Naive thymus-derived CD4-positive, alpha-beta T cell (primary cell): Measurements from ENCODE around the gene CYTH2. TPM values are rescaled to one million over a fixed set of nuclear protein-coding genes. Genes with fewer than 3 reads are reported as not detected.
A peak's percentile ranks its signal among the peaks of the same experiment; 100 is the strongest.

Experiments used
- ATAC-seq: fragments of 150-1000 bp; cut with Tn5 transposase; 2 replicates; pipeline ENCODE4 v1.10.0; 2021; ENCODE audit warnings: mild to moderate bottlenecking, moderate library complexity
- CTCF ChIA-PET: fragments of 350-600 bp; sonication (Branson Sonifier 250); formaldehyde crosslinking; loops from one replicate; lab custom pipeline; 2021; ENCODE audit warnings: antibody characterized with exemption; lab: Charles Lee
- POLR2A ChIA-PET: fragments of 350-600 bp; sonication (Branson Sonifier 250); formaldehyde crosslinking; loops from one replicate; lab custom pipeline; 2021; ENCODE audit warnings: antibody characterized with exemption, inconsistent platforms; lab: Charles Lee
- DNase-seq, 9 donors: peaks; one replicate each; pipeline versions ENCODE4 v3.0.0 to v3.0.0-alpha.2; 2020 to 2022; ENCODE audit warnings: mixed read lengths in 1 of 9
- H3K27ac ChIP-seq: one replicate; pipeline ENCODE4 v1.7.0; 2013; ENCODE audit warnings: mild to moderate bottlenecking, low read depth, low read length, moderate library complexity
- H3K27me3 ChIP-seq, 2 donors: one replicate each; pipeline ENCODE4 v1.7.0; 2013; ENCODE audit warnings: low read length in 2 of 2, mild to moderate bottlenecking in 2 of 2, moderate library complexity in 2 of 2; ENCODE audit not compliant: control insufficient read depth in 2 of 2, insufficient read depth in 2 of 2
- H3K36me3 ChIP-seq, 3 experiments: 1 replicate in 2 of 3; 2 replicates in 1 of 3; pipeline ENCODE4 v1.7.0; 2013; ENCODE audit warnings: low read length in 3 of 3, mild to moderate bottlenecking in 3 of 3, moderate library complexity in 1 of 3; ENCODE audit not compliant: insufficient read depth in 3 of 3, control insufficient read depth in 2 of 3
- H3K4me1 ChIP-seq, 2 donors: one replicate each; pipeline ENCODE4 v1.7.0; 2013; ENCODE audit warnings: low read length in 2 of 2, mild to moderate bottlenecking in 2 of 2, moderate library complexity in 1 of 2; ENCODE audit not compliant: control insufficient read depth in 2 of 2, insufficient read depth in 2 of 2
- H3K4me3 ChIP-seq: 2 replicates; pipeline ENCODE4 v1.7.0; 2013; ENCODE audit warnings: mild to moderate bottlenecking, low read length
- H3K9me3 ChIP-seq, 3 experiments: 1 replicate in 2 of 3; 2 replicates in 1 of 3; pipeline ENCODE4 v1.7.0; 2013; ENCODE audit warnings: low read length in 3 of 3; ENCODE audit not compliant: control insufficient read depth in 2 of 3
- H3K27ac Mint-ChIP-seq, 9 donors: one replicate each; pipeline ENCODE4 v1.8.0; 2020 to 2022; ENCODE audit warnings: mixed read lengths in 9 of 9, mild to moderate bottlenecking in 8 of 9, moderate library complexity in 5 of 9, inconsistent platforms in 2 of 9
- H3K27me3 Mint-ChIP-seq, 5 donors: one replicate each; pipeline ENCODE4 v1.8.0; 2021 to 2022; ENCODE audit warnings: mixed read lengths in 5 of 5, mild to moderate bottlenecking in 1 of 5
- H3K36me3 Mint-ChIP-seq, 5 donors: one replicate each; pipeline ENCODE4 v1.8.0; 2020 to 2022; ENCODE audit warnings: mixed read lengths in 5 of 5, mild to moderate bottlenecking in 3 of 5, inconsistent platforms in 1 of 5
- H3K4me1 Mint-ChIP-seq, 7 donors: one replicate each; pipeline ENCODE4 v1.8.0; 2020 to 2022; ENCODE audit warnings: mixed read lengths in 7 of 7, mild to moderate bottlenecking in 3 of 7, inconsistent platforms in 1 of 7
- H3K4me3 Mint-ChIP-seq, 10 donors: one replicate each; pipeline ENCODE4 v1.8.0; 2020 to 2022; ENCODE audit warnings: mild to moderate bottlenecking in 10 of 10, mixed read lengths in 10 of 10, moderate library complexity in 6 of 10, inconsistent platforms in 2 of 10
- H3K9me3 Mint-ChIP-seq, 11 donors: one replicate each; pipeline ENCODE4 v1.8.0; 2020 to 2022; ENCODE audit warnings: mixed read lengths in 11 of 11, mild to moderate bottlenecking in 4 of 11, inconsistent platforms in 1 of 11, moderate library complexity in 1 of 11
- intact Hi-C, 2 donors: fragments of 100-400 bp; cut with micrococcal nuclease; formaldehyde crosslinking; loops; one replicate each; pipeline ENCODE4 v1.15.1; 2023
- polyA plus RNA-seq, 2 donors: library from polyadenylated mRNA; unstranded; fragments of 300-500 nt; fragmentation: Illumina TruSeq; gene quantifications; one replicate each; pipeline ENCODE4 v1.2.3, GENCODE V29; 2021
- total RNA-seq, 6 experiments: library from RNA in 5 of 6; stranded (reverse) in 5 of 6; gene quantifications; 1 replicate in 5 of 6; 2 replicates in 1 of 6; pipeline ENCODE4 v1.2.3 and lab custom pipeline; 2021 to 2026

Gene CYTH2
- total and polyA plus RNA-seq, 7 experiments from 2014 or later = 23.6 to 82.1 (median 49.2) TPM

GRCh38 chr19:48466561-48467325 lies 2.4 kb upstream of the CYTH2 start:
- H3K4me1 ChIP-seq = peaks cover 7 to 15% of the 10 kb centered on the region in 2 donors
- POLR2A ChIA-PET = no interaction called here
- peaks cover 0 to 24% (median 0%) of the 10 kb centered on the region in 3 experiments for H3K36me3 ChIP-seq
- ATAC-seq (no peak), DNase-seq (no peak)
- CTCF ChIA-PET = interaction anchor here (0.7 to 2.1 kb wide), 2 partner anchors 23 to 141 kb away, joined by 3 to 7 read pairs; partner anchors contain the start of gene EMP3
- Mint-ChIP-seq H3K4me3 (no peak overlapping the region), H3K9me3 (no peaks in the 10 kb centered on the region), H3K36me3 (peaks cover 0 to 11% (median 4%) of the 10 kb centered on the region in 5 donors), H3K27ac (no peak overlapping the region), H3K4me1 (peaks cover 0 to 31% (median 18%) of the 10 kb centered on the region in 7 donors), H3K27me3 (no peaks in the 10 kb centered on the region)
- H3K27ac ChIP-seq = no peak overlapping the region
- H3K9me3 ChIP-seq = no peaks in the 10 kb centered on the region
- H3K27me3 ChIP-seq = no peaks in the 10 kb centered on the region
- no peak overlapping the region for H3K4me3 ChIP-seq
- intact Hi-C loops = loop anchor here (5.0 kb wide), 3 partner anchors 64 to 1176 kb away; partner anchors contain the start of genes RRAS (in 1 of the 2) and SCAF1 (in 1 of the 2)

GRCh38 chr19:48468772-48469288 lies 339 bp upstream of the CYTH2 start:
- Histone ChIP-seq H3K36me3 (peaks cover 0 to 43% (median 3%) of the 10 kb centered on the region in 3 experiments), H3K4me1 (peaks cover 7 to 15% of the 10 kb centered on the region in 2 donors), H3K4me3 (peak overlapping the region; percentile 93), H3K27me3 (no peaks in the 10 kb centered on the region), H3K9me3 (no peaks in the 10 kb centered on the region), H3K27ac (peak overlapping the region; percentile 86)
- peak overlapping the region; percentile 85 to 96 (median 90) for H3K27ac Mint-ChIP-seq
- peak; percentile 93 for ATAC-seq
- intact Hi-C loops = loop anchor here (1.0 to 5.0 kb wide), 21 partner anchors 11 to 1408 kb away; partner anchors contain the start of genes DBP (in 2 of the 2), GRWD1 (in 2 of the 2), LMTK3 (in 2 of the 2) and RPL18 (in 2 of the 2)
- ChIA-PET POLR2A (interaction anchor here (0.6 to 0.9 kb wide), 2 partner anchors 23 to 36 kb away, joined by 3 read pairs; no protein-coding TSS in a partner anchor), CTCF (no interaction called here)
- peaks cover 2 to 6% (median 4%) of the 10 kb centered on the region in 5 donors for H3K36me3 Mint-ChIP-seq
- H3K9me3 Mint-ChIP-seq = no peaks in the 10 kb centered on the region
- peaks cover 0 to 30% (median 18%) of the 10 kb centered on the region in 7 donors for H3K4me1 Mint-ChIP-seq
- H3K27me3 Mint-ChIP-seq = no peaks in the 10 kb centered on the region
- peak; percentile 93 to 100 (median 100) for DNase-seq
- peak overlapping the region; percentile 81 to 96 (median 92) for H3K4me3 Mint-ChIP-seq

- H3K27ac ChIP-seq = peak overlapping the region; percentile 86
- Mint-ChIP-seq H3K4me3 (peak overlapping the region; percentile 81 to 95 (median 91)), H3K9me3 (no peaks in the 10 kb centered on the region), H3K36me3 (peaks cover 4 to 8% (median 4%) of the 10 kb centered on the region in 5 donors), H3K27me3 (no peaks in the 10 kb centered on the region), H3K4me1 (peaks cover 0 to 34% (median 19%) of the 10 kb centered on the region in 7 donors), H3K27ac (peak overlapping the region in 7 of 9 donors; percentile 55 to 83 (median 75))
- DNase-seq (no peak), ATAC-seq (no peak)
- POLR2A ChIA-PET = interaction anchor here (0.6 to 2.2 kb wide), 5 partner anchors 10 to 148 kb away, joined by 3 to 15 read pairs (median 4); partner anchors contain the start of gene GRWD1
- H3K9me3 ChIP-seq = no peaks in the 10 kb centered on the region
- H3K4me3 ChIP-seq = peak overlapping the region; percentile 93
- H3K36me3 ChIP-seq = peaks cover 0 to 56% (median 3%) of the 10 kb centered on the region in 3 experiments
- H3K27me3 ChIP-seq = no peaks in the 10 kb centered on the region
- H3K4me1 ChIP-seq = peaks cover 7 to 15% of the 10 kb centered on the region in 2 donors
- intact Hi-C loops = loop anchor here (1.0 to 5.0 kb wide), 19 partner anchors 10 to 1407 kb away; partner anchors contain the start of genes GRWD1 (in 2 of the 2), RPL18 (in 2 of the 2), SPHK2 (in 2 of the 2) and AKT1S1 (in 1 of the 2)
- CTCF ChIA-PET = interaction anchor here (0.6 to 1.6 kb wide), 2 partner anchors 20 to 331 kb away, joined by 3 to 13 read pairs; no protein-coding TSS in a partner anchor
Measured at GRCh38 chr19:48469934-48470680, 938 bp downstream of the CYTH2 start.

- no peak for ATAC-seq
- Mint-ChIP-seq H3K27me3 (no peaks in the 10 kb centered on the region), H3K4me1 (peaks cover 0 to 34% (median 19%) of the 10 kb centered on the region in 7 donors), H3K9me3 (no peaks in the 10 kb centered on the region), H3K27ac (peak overlapping the region in 7 of 9 donors; percentile 5 to 75 (median 46)), H3K36me3 (peaks cover 4 to 11% (median 4%) of the 10 kb centered on the region in 5 donors), H3K4me3 (peak overlapping the region; percentile 2 to 95 (median 74))
- intact Hi-C loops = no loop called here
- Histone ChIP-seq H3K27me3 (no peaks in the 10 kb centered on the region), H3K4me1 (peaks cover 7 to 15% of the 10 kb centered on the region in 2 donors), H3K9me3 (no peaks in the 10 kb centered on the region), H3K36me3 (peaks cover 0 to 63% (median 3%) of the 10 kb centered on the region in 3 experiments), H3K27ac (no peak overlapping the region), H3K4me3 (no peak overlapping the region)
- DNase-seq = no peak
- POLR2A ChIA-PET = interaction anchor here (1.0 to 2.2 kb wide), 4 partner anchors 9 to 26 kb away, joined by 4 to 15 read pairs (median 4); partner anchors contain the start of gene GRWD1
- CTCF ChIA-PET = interaction anchor here (0.6 to 1.6 kb wide), 2 partner anchors 19 to 330 kb away, joined by 3 to 13 read pairs; no protein-coding TSS in a partner anchor
Measured at GRCh38 chr19:48470856-48471255, 1.7 kb downstream of the CYTH2 start.

GRCh38 chr19:48471836-48472235 lies 2.7 kb downstream of the CYTH2 start:
- no peaks in the 10 kb centered on the region for H3K27me3 Mint-ChIP-seq
- no peaks in the 10 kb centered on the region for H3K9me3 Mint-ChIP-seq
- intact Hi-C loops = no loop called here
- H3K4me3 Mint-ChIP-seq = peak overlapping the region in 2 of 10 donors; percentile 6 to 45
- peaks cover 4 to 11% (median 4%) of the 10 kb centered on the region in 5 donors for H3K36me3 Mint-ChIP-seq
- H3K9me3 ChIP-seq = no peaks in the 10 kb centered on the region
- peaks cover 7 to 15% of the 10 kb centered on the region in 2 donors for H3K4me1 ChIP-seq
- POLR2A ChIA-PET = no interaction called here
- DNase-seq (no peak), ATAC-seq (no peak)
- no peak overlapping the region for H3K27ac ChIP-seq
- H3K27ac Mint-ChIP-seq = peak overlapping the region in 1 of 9 donors; percentile 63
- no peaks in the 10 kb centered on the region for H3K27me3 ChIP-seq
- peaks cover 0 to 70% (median 3%) of the 10 kb centered on the region in 3 experiments for H3K36me3 ChIP-seq
- no peak overlapping the region for H3K4me3 ChIP-seq
- CTCF ChIA-PET = no interaction called here
- H3K4me1 Mint-ChIP-seq = peaks cover 0 to 34% (median 19%) of the 10 kb centered on the region in 7 donors
